ELF-1 (cell line): ENCODE measurements around the gene SH2D1A.

Experiments used
- DNase-seq: peaks from one replicate; pipeline ENCODE4 v3.0.0-alpha.2; 2016; ENCODE audit warnings: low read depth, low spot score

Gene SH2D1A

DNA sequence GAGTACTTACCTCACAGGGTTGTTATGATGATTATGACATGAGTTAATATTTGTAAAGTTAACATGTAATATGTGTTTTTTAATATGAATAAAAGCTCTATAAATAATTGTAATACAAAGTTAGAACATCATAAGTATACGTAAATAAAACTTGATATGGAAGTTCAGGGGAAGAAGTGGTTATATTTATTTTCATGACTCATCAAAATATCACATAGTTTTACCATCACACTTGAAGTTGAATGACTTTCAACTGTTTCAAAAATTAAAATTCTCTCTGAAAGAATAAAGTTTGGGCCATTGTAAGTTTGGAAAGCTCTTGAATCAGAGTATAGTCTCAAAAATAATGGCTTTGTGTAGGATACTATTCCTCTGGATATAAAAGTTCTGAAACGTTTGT lies 8.3 kb downstream of the SH2D1A start:
- DNase-seq: no peak

DNA sequence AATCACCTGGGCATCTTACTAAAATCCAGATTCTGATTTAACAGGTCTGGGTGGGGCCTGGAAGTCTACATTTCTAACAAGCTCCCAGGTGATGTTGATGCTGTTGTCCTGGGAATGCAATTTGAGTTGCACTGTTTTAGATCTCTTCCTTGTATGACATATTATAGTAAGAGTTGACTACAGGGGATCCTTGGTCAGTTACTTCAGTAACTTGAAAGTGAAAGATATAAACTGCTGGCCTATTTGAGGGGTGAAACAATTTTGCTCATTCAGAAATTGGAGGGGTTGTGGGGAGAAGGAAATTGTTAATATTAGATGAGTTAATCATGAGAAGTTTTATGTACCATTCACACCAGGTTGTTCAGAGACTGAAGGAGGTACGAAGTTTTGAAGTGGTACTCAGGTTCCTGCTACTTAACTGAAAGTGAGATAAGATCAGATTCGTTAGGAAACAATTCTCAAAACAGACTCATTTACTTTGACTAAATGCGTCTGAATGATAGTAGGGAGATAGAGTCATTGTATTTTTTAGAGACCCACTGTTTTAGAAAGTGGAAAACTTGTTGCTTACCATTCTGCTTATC lies 12.5 kb downstream of the SH2D1A start:
- DNase-seq: no peak

DNA sequence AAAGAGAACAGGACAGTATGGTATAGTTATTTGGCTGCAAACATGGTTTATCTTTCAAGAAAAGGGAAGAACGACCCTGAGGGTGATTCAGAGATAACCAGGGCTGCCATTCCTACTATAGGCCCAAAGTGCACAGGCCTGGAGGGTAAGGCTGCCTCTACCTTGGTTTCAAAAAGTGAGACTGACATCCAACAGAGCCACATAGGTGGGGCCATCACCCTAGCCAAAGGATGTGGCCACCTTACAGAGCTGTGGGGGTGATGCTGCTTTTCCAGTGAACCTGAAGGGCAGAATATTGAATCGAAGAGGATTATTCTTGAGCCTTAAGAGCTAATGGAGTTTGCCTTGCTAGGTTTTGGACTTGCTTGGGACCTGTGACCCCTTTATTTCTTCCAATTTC lies 15.7 kb downstream of the SH2D1A start:
- no peak for DNase-seq

GRCh38 chrX:124362761-124363160 lies 16.4 kb downstream of the SH2D1A start:
- no peak for DNase-seq

DNA sequence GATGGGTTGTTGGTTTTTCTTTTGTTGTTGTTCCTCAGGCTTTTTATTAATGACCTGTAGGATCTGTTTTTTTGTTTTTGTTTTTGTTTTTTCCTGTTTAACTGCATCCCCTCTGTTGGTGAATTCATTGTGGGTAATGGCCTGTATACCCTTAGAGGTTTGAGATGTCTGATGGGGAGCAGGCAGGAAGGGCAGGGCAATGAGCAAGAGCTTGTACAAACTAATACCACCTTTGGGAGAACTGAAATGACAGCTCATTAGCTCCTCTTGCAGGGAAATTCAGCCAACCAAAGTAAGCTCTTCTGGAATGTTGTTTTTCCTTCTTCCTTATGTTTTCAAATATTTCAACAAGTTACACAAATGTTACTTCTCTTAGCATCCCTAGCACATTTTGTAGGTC lies 23.4 kb downstream of the SH2D1A start:
- DNase-seq: no peak

GRCh38 chrX:124373348-124373747 lies 27.0 kb downstream of the SH2D1A start:
- no peak for DNase-seq

- no peak for DNase-seq
These were observed 32.3 kb downstream of the SH2D1A start for GRCh38 chrX:124378643-124379042.

- no peak for DNase-seq
These were observed 37.0 kb downstream of the SH2D1A start for GRCh38 chrX:124383354-124383753.

DNA sequence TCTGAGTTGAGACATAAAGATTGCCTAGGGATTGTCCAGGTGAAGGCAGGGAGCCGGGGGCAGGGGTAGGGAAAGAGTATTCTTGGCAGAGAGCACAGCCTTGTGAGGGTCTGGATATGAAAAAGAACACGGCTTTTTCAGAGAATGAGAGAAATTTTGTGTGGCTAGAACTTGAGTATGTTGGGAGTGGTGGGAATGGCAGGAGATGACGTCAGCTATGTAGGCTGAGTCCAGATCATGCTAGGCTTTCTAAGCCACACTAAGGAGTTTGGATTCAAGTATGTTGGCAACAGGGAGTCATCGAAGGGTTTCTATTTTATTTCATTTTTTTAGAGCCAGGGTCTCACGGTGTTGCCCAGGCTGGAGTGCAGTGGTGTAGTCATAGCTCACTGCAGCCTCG lies 40.0 kb downstream of the SH2D1A start:
- no peak for DNase-seq

- peak; percentile 57 for DNase-seq
These were observed 42.2 kb downstream of the SH2D1A start for GRCh38 chrX:124388562-124388961.

DNA sequence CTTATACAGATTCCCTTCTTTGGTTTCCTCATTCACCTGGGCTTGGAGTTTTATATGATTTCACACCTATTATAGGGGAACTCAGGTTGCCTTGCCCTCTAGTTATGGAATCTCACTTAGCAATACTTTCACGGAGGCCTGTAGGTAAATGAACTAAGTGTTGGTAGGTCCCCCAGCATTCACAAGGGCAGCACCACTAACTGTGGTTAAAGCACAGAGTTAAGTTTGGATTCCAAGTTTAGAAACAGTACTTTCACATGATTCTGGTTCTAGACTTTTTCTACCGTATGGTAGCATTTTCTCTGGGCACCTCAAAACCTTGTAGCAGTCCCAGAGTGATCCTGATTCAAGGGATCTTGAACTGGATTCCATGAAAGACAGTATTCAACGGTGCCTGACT lies 46.4 kb downstream of the SH2D1A start:
- DNase-seq: no peak

GRCh38 chrX:124393238-124393637 lies 46.9 kb downstream of the SH2D1A start:
- DNase-seq: no peak

DNA sequence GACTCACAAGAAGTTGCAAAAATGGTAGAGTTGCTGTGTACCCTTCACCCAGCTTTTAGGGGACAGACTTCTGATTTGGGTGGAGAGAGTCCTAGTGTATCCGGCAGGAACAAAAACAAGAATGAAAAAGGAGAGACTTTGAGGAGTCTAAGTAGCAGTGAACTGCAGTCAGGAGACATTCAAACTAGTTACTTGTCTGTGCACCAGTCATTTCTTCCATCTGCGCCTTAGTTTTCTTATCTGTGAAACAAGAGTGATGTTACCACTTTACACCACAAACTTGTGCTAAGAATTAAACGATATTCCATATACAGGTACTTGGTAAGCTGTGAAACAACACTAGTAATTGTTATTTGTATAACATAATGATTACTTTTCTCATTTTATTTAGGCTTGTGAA lies 47.3 kb downstream of the SH2D1A start:
- DNase-seq: no peak

- DNase-seq: no peak
These were observed 49.0 kb downstream of the SH2D1A start for GRCh38 chrX:124395145-124395880.

- DNase-seq: no peak
These were observed 55.3 kb downstream of the SH2D1A start for GRCh38 chrX:124401696-124402095.

DNA sequence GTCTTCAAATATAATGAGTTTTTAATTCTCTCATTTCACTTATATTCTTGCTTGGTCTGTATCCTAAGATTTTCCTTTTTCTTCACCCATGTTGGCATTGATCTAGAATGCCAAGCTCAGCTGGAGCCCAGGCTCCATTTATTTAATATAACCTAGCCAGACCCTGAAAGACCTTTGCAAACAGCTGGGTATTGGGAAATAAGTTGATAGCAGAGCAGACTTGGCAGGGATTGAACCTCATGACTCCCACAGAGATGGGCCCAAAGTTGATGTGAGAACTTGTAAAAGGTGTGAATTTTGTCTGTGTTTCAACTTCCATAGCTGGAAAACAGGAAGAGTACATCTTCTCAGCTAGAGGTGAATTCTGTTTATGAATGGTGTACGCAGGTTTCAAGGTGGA lies 59.5 kb downstream of the SH2D1A start:
- DNase-seq: no peak

DNA sequence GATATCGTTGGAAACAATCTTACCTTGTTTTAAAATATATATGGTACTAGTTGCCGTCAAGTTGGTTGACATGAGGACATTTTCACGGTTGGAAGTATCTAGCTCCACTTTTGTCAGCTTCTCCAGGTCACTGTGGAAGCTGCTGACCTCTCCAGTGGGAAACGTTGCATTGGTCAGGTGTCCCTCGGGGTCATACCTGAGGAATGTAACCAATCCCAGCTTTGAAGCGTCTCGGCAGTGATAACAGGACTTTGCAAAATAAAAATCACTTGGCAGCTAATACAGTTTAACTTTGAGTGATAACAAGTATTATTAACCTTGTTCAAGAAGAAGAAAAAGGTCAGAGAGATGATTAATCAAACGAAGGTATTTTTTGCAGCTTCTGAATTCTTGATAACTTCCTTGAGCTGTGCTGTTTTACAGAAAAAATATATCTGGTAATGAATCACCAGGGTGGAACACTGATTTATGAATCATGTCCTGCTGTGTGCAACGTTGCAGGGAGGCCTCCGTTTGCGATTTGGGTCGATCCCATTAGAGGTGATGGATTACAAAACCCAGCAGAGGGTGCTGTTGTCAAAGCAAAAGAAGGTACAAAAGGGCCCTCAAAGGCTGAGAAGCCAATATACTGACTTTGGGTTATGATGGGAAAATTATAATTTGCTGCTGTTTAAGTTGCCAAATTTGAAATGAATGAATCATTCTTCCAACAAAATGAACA lies 60.1 kb downstream of the SH2D1A start:
- peak; percentile 65 for DNase-seq

GRCh38 chrX:124407226-124407625 lies 60.9 kb downstream of the SH2D1A start:
- DNase-seq: no peak

- peak; percentile 8 for DNase-seq
These were observed 62.0 kb downstream of the SH2D1A start for GRCh38 chrX:124408380-124408779.

GRCh38 chrX:124413244-124413643 lies 66.9 kb downstream of the SH2D1A start:
- no peak for DNase-seq

DNA sequence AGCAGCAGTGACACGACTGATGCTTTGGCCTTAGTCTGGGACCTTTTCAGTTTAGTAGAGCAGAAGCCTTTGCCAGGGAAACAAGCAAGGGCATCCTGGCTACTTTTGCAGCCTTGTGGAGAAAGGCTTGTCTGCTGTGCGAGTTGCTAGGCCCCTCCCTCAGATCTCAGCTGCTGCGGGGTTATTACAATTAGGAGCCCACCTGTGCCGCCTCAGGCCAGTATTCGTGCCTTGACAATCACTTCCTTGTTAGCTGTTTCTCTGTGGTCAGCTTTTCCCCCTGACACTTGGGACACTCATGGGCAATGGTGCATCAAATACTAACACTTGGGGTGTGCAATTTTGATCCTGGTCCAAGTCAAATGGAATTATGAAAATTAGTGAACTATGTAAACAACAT lies 67.9 kb downstream of the SH2D1A start:
- peak; percentile 15 for DNase-seq

GRCh38 chrX:124415115-124415800 lies 68.9 kb downstream of the SH2D1A start:
- DNase-seq: no peak
